ENCODE results near the gene GLP2R. TPM values are rescaled to one million over a fixed set of nuclear protein-coding genes. Genes with fewer than 3 reads are reported as not detected.

The GLP2R gene
- total and polyA plus RNA-seq, 10 of the 15 experiments (the other 5 are each of a cell fraction or from before 2014, with no cell fraction given), result not detected

GRCh38 chr17:9936095-9936494 is 110.4 kb downstream of the GLP2R start (continued):
- TF ChIP-seq RELB (IDR thresholded peaks at IDR 0.05; ENCODE audit: low read depth) (no peak), SMC3 (IDR thresholded peaks at IDR 0.05; ENCODE audit: borderline replicate concordance, low read length) (no peak), RCOR1 (conservative IDR thresholded peaks at IDR 0.05; ENCODE audit: low read depth, low read length) (no peak)

- H3K9ac ChIP-seq (ENCODE audit: control insufficient read depth, insufficient read depth, low read length), result no peak overlapping the region
- intact Hi-C loops (cut with micrococcal nuclease; ENCODE audit: unreplicated experiment), result no loop called here
- H3K27me3 ChIP-seq (replicated peaks in 1 of 2; ENCODE audit: control insufficient read depth in 2 of 2, insufficient read depth in 2 of 2, low read length in 1 of 2), result no peaks in the 10 kb centered on the region
- peaks cover 2% of the 10 kb centered on the region; the same call in 1 of the 3 replicates for H3K9me3 ChIP-seq (replicated peaks; ENCODE audit: control insufficient read depth, insufficient read depth, low read length)
- no peaks in the 10 kb centered on the region; a peak in 1 of 4 replicates for H3K36me3 ChIP-seq (ENCODE audit: control insufficient read depth in 2 of 2, insufficient read depth in 2 of 2, low read length in 1 of 2)
- H3K4me1 ChIP-seq (ENCODE audit: control insufficient read depth, insufficient read depth, low read length), result no peaks in the 10 kb centered on the region
- BruUV-seq (replicated peaks), result no TSS peak
- RAD21 ChIA-PET (ENCODE audit: unreplicated experiment), result interaction anchor here (0.6 kb wide), 1 partner anchor 70 kb away, joined by 3 read pairs; no protein-coding TSS in a partner anchor
- H2AFZ ChIP-seq (ENCODE audit: control insufficient read depth, low read depth, low read length), result no peak overlapping the region
- no peak for DNase-seq (ENCODE audit: low read depth, low spot score)
- no peaks in the 10 kb centered on the region for H3K79me2 ChIP-seq (ENCODE audit: control insufficient read depth, insufficient read depth, low read length)
- in situ Hi-C loops (cut with MboI), result no loop called here
- SMC1A ChIA-PET (ENCODE audit: uncharacterized antibody, unreplicated experiment), result no interaction called here
- H4K20me1 ChIP-seq (ENCODE audit: control insufficient read depth, insufficient read depth), result no peaks in the 10 kb centered on the region
- CTCF ChIA-PET, result interaction anchor here (1.0 kb wide), 1 partner anchor 10 kb away, joined by 4 read pairs; no protein-coding TSS in a partner anchor
- POLR2A ChIA-PET, result no interaction called here
- no peak overlapping the region for H3K27ac ChIP-seq (ENCODE audit: control insufficient read depth, insufficient read depth)
- H3K4me3 ChIP-seq, result no peak overlapping the region
- H3K4me2 ChIP-seq (ENCODE audit: control insufficient read depth, insufficient read depth), result no peak overlapping the region
- no peak for ATAC-seq
- 72% methylated on average over 13 of the region's 13 CpGs for WGBS (ENCODE audit: insufficient coverage, insufficient replicate concordance, low lambda C conversion rate, missing lambda C conversion rate)
- no peak for FAIRE-seq
- TF ChIP-seq SPI1 (IDR thresholded peaks at IDR 0.05; ENCODE audit: borderline replicate concordance, insufficient read depth, low read depth, low read length), result no peak
- no peak for TF ChIP-seq E2F4 (IDR thresholded peaks at IDR 0.05; ENCODE audit: low read depth, low read length)
- TF ChIP-seq FOXM1 (IDR thresholded peaks at IDR 0.05; ENCODE audit: low read depth, low read length), result no peak
- TF ChIP-seq ZNF687 (IDR thresholded peaks at IDR 0.05), result no peak
- no peak for TF ChIP-seq FOS (IDR thresholded peaks at IDR 0.05; ENCODE audit: borderline replicate concordance, extremely low read depth, insufficient read length)
- no peak for TF ChIP-seq ZNF622 (IDR thresholded peaks at IDR 0.05)
- TF ChIP-seq ZZZ3 (IDR thresholded peaks at IDR 0.05; ENCODE audit: control insufficient read depth, insufficient read length, low read depth), result no peak
- TF ChIP-seq EED (IDR thresholded peaks at IDR 0.05; ENCODE audit: low read depth), result no peak
- TF ChIP-seq RELB (IDR thresholded peaks at IDR 0.05; ENCODE audit: low read depth), result no peak
- TF ChIP-seq SMAD1 (IDR thresholded peaks at IDR 0.05; ENCODE audit: low read depth, partially characterized antibody), result no peak
- TF ChIP-seq NFYA (IDR thresholded peaks at IDR 0.05; ENCODE audit: borderline replicate concordance, low read depth, low read length), result no peak
Measured at GRCh38 chr17:9937241-9937761, 111.6 kb downstream of the GLP2R start.
